ENCODE data around the gene LMBR1L.
"Not testable (repeated sequence)": the region's sequence is repeated elsewhere in the genome, so short reads cannot be mapped to it uniquely, and the experiment has no call there.

The LMBR1L gene

DNA sequence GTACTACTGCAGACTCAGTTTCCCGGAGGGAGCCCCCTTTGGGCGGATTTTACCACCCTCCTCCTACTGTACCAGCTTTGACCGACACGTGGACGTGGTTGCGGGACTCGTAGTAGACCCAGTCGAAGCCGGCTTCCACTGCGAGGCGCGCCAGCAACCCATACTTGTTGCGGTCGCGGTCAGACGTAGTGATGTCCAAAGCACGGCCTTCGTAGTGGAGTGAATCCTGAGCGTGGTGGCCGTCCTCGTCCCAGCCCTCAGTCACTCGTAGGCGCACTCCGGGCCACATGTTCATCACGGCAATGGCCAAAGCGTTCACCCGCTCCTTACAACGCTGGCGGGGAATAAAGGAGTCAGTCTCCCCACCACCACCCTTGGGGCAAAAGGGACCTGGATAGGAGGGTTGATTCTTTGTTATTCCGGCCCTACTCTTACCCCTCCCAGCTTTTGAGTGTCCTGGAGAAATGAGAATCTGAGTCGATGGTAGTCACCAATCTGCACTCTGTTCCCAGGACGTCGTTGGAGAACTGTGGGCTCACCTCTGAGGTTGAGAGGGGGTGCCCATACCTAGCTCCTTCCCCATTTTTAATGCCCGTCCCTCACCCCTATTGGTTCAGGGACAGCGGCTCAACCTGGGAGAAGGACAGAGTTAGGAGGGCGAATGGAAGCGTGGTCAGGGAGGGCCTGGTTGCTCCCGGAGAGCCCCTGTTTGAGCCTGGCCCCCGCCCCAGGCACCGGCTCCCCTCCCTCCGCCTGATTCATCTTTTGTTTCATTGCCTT lies 19.4 kb downstream of the LMBR1L start:
- in situ Hi-C loops (cut with HindIII; ENCODE audit: low pct_ligation_motif_present, low pct_unique_long_range_greater_than_20kb, low sequenced_read_pairs) = no loop called here
- no peak for DNase-seq

DNA sequence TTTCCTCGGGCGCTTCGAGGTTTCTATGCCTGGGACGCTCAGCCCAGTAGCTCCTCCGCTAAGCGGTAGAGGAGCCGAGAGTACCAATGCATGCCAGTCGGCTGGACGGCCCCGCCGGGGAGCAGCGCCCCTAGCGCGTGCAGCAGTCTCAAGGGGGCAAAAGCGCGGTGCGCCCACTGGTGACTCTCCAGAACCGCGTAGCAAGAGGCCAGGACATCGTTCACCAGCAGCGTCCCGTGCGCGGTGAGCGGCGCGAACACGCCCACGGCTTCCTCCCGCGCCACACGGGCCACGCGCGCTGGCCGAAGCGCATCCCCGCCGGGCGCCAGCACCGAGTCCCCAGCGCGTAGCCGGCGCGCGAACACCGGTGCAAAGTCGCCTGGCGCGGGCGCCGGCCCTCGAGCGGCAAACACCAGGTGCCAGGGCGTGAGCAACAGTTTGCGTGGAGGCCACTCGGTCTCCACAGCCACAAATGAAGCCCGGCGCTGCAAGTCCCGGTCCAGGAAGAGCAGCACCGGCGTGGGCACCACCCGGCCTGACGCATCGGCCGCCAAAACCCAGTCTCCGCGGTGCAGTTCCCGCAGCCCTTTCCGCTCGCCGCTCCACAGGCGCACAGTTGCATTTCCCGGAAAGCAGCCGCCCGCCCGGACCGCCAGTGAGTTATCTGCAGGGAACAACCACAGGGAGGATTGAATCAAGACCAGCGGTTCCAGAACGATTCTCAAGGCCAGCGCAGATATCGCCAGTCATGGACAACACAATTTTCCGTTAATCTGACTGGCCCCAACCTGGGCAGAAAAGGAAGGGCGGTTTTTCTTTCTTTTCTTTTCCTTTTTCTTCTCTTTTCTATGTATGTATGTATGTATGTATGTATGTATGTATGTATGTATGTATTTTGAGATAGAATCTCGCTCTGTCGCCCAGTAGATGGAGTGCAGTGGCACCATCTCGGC lies 20.6 kb downstream of the LMBR1L start:
- peak; percentile 62 for DNase-seq
- in situ Hi-C loops (cut with HindIII; ENCODE audit: low pct_ligation_motif_present, low pct_unique_long_range_greater_than_20kb, low sequenced_read_pairs) = no loop called here

DNA sequence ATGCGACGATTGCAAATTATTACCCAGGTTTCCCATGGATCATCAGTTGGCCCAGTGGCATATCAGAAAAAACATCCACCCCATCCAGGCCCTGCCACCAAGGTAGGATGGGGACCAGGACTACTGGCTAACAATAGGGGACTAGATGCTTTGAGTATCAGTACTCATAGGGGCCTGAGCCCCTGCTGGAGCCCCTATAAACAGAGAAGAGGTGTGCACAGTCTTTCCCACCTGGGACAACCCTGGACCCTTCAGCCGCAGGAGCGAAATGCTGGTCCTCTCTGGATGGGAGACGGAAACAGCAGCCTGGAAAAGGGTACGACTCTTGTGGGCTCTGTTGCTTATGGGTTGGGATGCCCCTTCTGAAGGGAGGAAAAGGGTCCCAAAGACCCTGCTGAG lies 21.7 kb downstream of the LMBR1L start:
- in situ Hi-C loops (cut with HindIII; ENCODE audit: low pct_ligation_motif_present, low pct_unique_long_range_greater_than_20kb, low sequenced_read_pairs) = no loop called here
- no peak for DNase-seq

DNA sequence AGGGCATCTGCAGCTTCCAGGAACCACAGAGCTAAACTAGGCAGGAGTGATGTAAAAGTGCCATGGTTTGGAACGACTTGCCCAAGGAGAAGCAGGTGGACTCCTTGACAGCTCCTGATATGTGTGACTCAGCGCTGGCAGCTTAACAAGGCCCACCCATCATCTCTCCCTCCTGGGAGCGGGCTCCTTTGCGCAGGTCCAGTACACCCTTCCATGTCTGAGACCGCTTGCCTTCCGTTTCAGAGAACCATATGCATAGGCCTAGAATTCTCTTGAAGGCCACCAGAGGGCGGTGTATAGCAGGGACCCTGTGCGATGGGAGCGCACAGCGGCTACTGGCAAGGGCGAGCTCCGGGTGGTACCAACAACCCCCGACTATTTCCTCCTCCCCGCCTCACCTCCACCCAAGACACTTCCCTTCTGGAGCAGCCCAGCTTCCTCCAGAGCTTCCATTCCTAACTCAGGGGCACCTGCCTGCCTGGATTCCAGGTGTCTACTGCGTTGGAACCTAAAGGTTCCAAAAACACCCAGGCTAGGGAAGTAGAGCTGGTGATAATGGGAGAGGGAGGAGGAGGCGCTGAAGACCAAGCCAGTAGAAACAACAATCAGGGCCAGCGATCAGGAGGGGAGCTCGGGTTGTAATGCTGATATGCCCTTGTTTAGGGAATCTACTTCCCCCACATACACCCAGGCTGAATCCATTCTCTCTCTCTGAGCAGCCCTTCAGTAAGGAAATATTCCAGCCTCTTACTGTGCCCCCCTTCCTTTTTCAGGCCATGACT lies 22.3 kb downstream of the LMBR1L start:
- peak; percentile 96 for DNase-seq
- in situ Hi-C loops (cut with HindIII; ENCODE audit: low pct_ligation_motif_present, low pct_unique_long_range_greater_than_20kb, low sequenced_read_pairs) = no loop called here

DNA sequence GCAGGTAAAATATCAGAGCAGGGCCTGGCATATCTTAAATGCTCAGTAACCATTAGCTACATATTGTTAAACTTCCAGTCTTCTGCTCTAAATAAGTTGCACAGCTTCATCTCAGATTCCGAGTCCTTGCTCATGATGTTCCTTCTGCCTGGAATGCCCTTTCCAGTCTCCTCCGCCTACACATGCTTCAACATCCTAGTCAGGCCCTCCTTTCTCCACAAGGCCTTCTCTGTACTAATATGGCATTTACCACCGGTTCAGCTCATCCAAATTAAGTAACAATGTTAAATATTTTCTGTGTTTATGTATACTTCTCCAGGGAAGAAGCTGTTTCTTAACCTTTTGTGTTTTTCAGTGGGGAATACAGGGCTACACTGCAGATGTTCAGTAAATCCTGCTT lies 24.5 kb downstream of the LMBR1L start:
- in situ Hi-C loops (cut with HindIII; ENCODE audit: low pct_ligation_motif_present, low pct_unique_long_range_greater_than_20kb, low sequenced_read_pairs) = no loop called here
- no peak for DNase-seq

DNA sequence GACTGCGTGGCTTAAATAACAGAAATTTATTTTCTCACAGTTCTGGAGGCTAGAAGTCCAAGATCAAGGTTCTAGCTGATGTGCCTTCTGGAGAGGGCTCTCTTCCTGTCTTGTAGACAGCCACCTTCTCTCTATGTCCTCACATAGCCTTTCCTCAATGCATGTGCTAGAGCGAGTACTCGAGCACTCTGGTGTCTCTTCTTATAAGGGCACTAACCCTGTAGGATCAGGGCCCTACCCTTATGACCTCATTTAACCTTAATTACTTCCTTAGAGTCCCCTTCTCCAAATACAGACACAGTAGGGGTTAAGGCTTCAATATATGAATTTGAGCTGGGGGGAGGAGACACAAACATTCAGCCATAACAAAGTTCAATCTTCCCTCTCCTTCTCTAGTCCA lies 26.2 kb downstream of the LMBR1L start:
- in situ Hi-C loops (cut with HindIII; ENCODE audit: low pct_ligation_motif_present, low pct_unique_long_range_greater_than_20kb, low sequenced_read_pairs) = no loop called here

DNA sequence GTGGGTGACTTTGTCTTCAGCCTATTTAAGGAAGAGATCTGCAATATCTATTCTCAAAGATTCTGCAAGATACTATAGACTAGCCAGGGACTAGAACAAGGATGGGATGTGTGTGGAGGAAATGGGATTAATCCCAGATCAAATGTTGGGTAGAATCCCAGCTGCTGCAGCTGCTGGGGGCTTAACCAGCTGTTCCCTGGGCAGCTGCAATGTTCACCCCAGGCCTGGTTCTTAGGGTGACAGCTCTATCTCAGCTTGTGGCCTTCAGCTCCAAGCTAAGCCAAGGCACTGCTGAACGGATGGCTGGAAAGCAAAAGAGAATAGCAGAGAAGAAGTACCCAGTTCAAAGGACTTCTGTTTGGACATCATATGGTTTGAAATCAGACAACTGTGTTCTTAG lies 30.9 kb downstream of the LMBR1L start:
- no peak for DNase-seq
- in situ Hi-C loops (cut with HindIII; ENCODE audit: low pct_ligation_motif_present, low pct_unique_long_range_greater_than_20kb, low sequenced_read_pairs) = no loop called here

More for the DNA sequence above, 26.2 kb downstream of the LMBR1L start:
- DNase-seq = no peak

DNA sequence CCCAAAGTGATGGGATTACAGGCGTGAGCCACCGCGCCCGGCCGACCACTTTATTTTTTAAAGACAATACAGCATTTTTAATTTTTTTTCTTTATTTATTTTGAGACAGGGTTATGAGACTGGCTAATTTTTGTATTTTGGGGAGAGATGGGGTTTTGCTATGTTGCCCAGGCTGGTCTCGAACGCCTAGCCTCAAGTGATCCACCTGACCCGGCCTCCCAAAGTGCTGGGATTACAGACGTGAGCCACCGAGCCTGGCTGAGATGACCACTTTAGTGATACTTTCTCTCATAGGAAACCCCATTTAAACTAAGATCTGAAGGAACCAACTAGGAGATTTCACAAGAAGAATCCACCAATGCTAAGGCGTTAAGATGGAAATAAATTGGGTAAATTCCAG lies 39.7 kb downstream of the LMBR1L start:
- in situ Hi-C loops (cut with HindIII; ENCODE audit: low pct_ligation_motif_present, low pct_unique_long_range_greater_than_20kb, low sequenced_read_pairs) = no loop called here
- no peak for DNase-seq

DNA sequence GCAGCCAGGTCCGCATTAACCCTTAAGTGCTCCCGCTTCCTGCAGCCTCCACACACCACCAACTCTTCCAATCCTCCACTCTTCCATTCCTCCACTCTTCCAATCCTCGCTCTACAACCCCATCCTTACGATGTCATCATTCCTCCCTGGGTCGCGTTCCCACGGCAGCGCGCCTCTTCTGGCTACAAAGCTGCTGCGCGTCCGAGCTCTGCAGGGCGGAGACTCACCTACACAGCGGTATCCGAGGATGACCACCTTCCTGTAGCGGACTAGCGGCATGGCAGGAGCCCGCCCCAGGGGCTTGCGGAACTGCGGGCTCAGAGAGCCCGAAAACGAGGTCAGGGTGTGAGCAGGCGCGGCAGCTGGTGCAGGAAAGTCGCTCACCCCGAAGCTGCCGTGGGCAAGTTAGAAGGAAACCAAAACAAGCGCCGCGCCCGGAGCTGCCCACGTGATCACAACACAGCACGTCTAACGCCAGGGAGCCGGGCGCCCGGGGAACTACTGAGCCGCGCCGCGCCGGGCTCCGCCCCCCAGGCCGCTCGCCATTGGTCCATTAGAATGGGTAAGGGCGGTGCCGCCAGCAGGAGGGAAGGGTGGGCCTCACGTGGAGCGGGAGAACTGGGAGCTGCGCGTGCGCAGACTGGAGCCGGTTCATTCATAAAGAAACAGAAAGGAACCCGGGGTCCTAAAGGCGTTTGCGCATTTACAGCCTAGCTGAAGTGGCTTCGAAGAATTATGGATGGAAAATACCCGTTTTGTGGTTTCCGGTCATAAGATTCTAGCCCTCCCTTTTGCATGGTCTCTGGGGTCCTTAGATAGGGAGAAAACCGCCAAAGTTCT lies 40.9 kb downstream of the LMBR1L start, which contains the start of gene RHEBL1:
Gene RHEBL1 (minus strand): TSS at position 473 of the 840 bp plus-strand sequence. CDS start 194 bp downstream, at position 279.
- in situ Hi-C loops (cut with HindIII; ENCODE audit: low pct_ligation_motif_present, low pct_unique_long_range_greater_than_20kb, low sequenced_read_pairs) = no loop called here

DNA sequence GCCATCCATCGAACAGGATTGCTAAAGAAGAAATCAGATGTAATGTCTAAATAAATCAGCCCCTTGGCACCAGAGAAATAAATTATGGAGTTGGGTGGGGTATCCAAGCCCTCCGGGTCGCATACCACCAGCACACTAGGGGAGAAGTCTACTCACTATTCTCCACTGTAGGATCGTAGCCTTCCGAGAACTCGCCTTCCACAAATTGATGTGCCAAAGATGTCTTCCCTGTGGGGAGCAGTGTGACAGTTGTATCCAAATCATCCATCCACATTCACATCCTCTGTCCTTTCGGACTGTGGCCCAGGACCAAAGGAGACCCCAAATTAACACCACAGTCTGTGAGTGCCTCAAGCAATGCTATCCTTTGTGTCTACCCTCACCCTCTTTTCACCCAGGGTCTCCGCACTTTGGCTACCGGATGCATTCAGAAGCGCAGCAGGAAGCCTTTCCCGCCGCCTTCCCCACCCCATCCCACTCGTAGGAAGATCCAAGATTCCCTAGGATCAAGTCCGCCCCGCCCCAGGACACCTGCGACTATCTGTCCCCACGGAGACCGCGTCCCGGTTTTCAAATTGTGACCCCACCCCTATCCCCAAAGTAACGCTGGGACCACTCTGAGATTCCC lies 41.7 kb downstream of the LMBR1L start:
- in situ Hi-C loops (cut with HindIII; ENCODE audit: low pct_ligation_motif_present, low pct_unique_long_range_greater_than_20kb, low sequenced_read_pairs) = no loop called here
- DNase-seq = no peak

More for the DNA sequence above, 40.9 kb downstream of the LMBR1L start, which contains the start of gene RHEBL1:
- DNase-seq = peak; percentile 99

DNA sequence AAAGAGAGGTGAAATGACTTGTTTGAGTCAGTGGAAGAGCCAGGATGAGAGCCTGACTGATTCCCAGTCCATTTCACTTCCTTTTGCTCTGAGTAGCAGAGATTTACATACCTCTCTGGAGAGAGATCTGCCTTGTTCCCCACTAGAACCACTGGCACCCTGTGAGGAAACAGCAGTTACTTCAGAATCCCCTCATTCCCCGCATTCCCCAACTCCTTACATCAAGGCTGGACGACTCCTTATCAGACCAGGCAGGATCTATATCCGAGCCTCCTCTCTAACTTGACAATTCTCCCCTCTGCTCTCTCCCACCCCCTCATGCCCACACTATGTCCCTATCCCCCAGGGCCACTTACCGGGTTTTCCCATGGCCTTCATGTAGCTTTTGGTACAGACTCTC lies 44.5 kb downstream of the LMBR1L start:
- no peak for DNase-seq
- in situ Hi-C loops (cut with HindIII; ENCODE audit: low pct_ligation_motif_present, low pct_unique_long_range_greater_than_20kb, low sequenced_read_pairs) = no loop called here

DNA sequence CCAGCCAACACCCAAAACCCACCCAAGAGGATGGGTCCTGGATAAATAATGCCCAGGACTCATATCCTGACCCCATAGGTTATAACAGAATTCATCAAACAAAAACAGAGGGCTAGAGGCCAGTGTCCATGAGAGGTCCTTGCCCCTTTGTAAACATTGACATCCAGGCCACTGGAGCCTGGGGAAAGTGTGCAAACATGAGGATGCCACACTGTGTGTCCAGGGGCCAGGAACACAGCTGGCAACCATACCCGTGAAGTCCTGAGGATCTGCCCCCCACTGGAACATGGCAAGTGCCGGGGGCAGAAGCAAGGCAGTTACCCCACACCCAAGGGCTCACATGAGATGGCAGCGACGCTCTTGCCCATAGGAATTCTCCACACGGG lies 45.9 kb downstream of the LMBR1L start:
- DNase-seq = no peak
- in situ Hi-C loops (cut with HindIII; ENCODE audit: low pct_ligation_motif_present, low pct_unique_long_range_greater_than_20kb, low sequenced_read_pairs) = no loop called here

DNA sequence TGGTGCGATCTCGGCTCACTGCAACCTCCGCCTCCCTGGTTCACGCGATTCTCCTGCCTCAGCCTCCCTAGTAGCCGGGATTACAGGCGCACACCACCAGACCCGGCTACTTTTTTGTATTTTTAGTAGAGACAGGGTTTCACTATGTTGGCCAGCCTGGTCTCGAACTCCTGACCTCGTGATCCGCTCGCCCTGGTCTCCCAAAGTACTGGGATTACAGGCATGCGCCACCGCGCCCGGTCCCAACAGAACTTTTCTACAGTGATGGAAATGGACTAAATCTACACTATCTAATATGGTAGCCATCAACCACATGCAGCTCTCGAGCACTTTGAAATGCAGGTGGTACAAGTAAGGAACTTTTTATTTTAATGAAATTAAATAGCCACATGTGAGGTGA lies 48.7 kb downstream of the LMBR1L start:
- DNase-seq; in situ Hi-C loops (cut with HindIII; ENCODE audit: low pct_ligation_motif_present, low pct_unique_long_range_greater_than_20kb, low sequenced_read_pairs): not testable (repeated sequence)

DNA sequence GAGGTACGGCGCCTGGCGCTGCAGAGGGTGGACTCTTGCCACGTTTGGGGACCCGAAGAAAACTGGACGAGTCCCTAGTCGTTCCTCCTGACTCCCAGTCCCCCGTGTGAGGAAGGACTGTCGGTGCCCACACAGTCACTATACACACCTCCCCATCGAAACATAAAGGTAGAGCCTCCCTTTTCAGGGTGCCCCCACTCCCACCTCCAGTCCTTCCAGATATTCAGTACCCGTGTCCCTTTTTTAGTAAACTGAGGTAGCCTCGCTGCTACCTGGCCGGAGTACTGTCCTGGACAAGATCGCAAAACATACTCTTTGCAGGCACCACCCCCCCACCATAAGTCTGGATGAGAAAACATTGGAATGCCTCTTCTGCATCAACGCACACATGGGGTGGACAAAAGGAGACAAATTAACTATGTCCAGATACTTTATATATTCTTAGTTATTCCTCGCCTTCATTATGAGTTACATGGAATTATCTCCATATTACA lies 49.4 kb downstream of the LMBR1L start:
- DNase-seq = no peak
- in situ Hi-C loops (cut with HindIII; ENCODE audit: low pct_ligation_motif_present, low pct_unique_long_range_greater_than_20kb, low sequenced_read_pairs) = no loop called here

DNA sequence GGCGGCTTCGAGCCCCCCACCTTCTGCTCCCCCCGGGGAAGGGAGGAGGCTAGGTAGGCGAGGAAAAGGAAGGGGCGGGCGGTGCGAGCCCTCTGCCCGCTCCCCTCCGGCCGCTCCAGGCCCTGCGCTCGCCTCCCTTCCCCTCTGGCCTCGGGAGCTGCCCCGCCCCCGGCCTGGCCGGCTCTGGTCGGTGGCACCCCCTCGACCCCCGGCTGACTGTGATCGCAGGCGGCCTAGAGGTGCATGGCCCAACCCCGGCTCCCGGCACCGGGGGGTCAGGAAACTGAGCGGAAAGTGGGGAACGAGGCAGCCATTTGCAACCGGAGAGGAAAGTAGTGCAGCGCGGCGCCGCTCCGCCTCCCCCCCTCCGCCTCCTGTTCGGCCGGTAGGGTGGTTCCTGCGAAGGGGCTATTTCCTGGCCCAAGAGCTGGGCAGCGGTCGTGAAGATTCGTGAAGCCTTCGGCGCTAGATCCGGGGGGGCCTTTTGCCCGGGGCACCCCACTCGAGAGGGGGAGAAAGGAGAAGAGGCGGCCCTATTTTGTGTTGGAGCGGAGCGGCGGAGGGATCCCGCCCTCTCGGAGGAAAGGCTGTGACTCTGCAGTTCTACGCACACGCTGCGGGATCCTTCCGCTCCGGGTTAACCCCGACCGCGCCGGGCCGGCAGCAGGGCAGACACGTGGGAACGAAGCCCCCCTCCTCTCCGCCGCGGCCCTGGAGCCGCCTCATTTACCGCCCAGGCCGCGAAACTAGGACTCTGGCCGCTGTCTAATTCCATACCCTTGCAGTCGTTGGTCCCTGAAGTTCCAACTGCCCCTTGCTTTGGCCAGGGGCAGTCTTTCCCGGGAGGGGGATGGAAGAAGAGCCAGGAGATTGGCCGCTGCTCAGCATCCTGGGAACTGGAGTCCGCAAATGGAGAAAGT lies 50.1 kb downstream of the LMBR1L start, which contains the start of gene KMT2D:
Gene KMT2D (minus strand): TSS at position 558 of the 920 bp plus-strand sequence. CDS start 5,470 bp downstream, outside the sequence.
- in situ Hi-C loops (cut with HindIII; ENCODE audit: low pct_ligation_motif_present, low pct_unique_long_range_greater_than_20kb, low sequenced_read_pairs) = no loop called here

More for the DNA sequence above, 50.1 kb downstream of the LMBR1L start, which contains the start of gene KMT2D:
- peak; percentile 98 for DNase-seq
